Astrocyte (in vitro differentiated cells and primary cell): Measurements from ENCODE around the gene SHC4. TPM values are rescaled to one million over a fixed set of nuclear protein-coding genes. Genes with fewer than 3 reads are reported as not detected.
A peak's percentile ranks its signal among the peaks of the same experiment; 100 is the strongest.
"Not testable (repeated sequence)": the region's sequence is repeated elsewhere in the genome, so short reads cannot be mapped to it uniquely, and the experiment has no call there.

Experiments
- DNase-seq: peaks from one replicate; pipeline ENCODE4 v3.0.0-alpha.2; 2010; ENCODE audit warnings: low read depth
- FAIRE-seq: peaks from 2 replicates; lab custom pipeline; 2011; peaks lifted over from hg19 to GRCh38; lab: Jason Lieb, UNC
- H2AFZ ChIP-seq: 2 replicates; pipeline ENCODE4 v1.6.0; 2012; ENCODE audit warnings: low read depth, low read length, inconsistent platforms
- H3K27ac ChIP-seq: 2 replicates; pipeline ENCODE4 v1.5.1; 2011; ENCODE audit warnings: low read depth, low read length, inconsistent platforms
- H3K27me3 ChIP-seq: 2 replicates; pipeline ENCODE4 v1.6.0; 2011; ENCODE audit warnings: low read length, inconsistent platforms; ENCODE audit not compliant: insufficient read depth
- H3K36me3 ChIP-seq: 2 replicates; pipeline ENCODE4 v1.5.1; 2011; ENCODE audit warnings: low read length, inconsistent platforms; ENCODE audit not compliant: insufficient read depth
- H3K4me1 ChIP-seq: 2 replicates; pipeline ENCODE4 v1.5.1; 2011; ENCODE audit warnings: low read length, inconsistent platforms; ENCODE audit not compliant: insufficient read depth
- H3K4me2 ChIP-seq: 2 replicates; pipeline ENCODE4 v1.6.0; 2012; ENCODE audit warnings: low read length, inconsistent platforms
- H3K4me3 ChIP-seq: 2 replicates; pipeline ENCODE4 v1.5.1; 2011; ENCODE audit warnings: low read depth, mild to moderate bottlenecking, low read length, inconsistent platforms; ENCODE audit not compliant: insufficient read depth
- H3K79me2 ChIP-seq: 2 replicates; pipeline ENCODE4 v1.6.0; 2012; ENCODE audit warnings: mild to moderate bottlenecking, low read length, inconsistent platforms; ENCODE audit not compliant: insufficient read depth
- H3K9ac ChIP-seq: 2 replicates; pipeline ENCODE4 v1.6.0; 2012; ENCODE audit warnings: mild to moderate bottlenecking, low read length, inconsistent platforms
- H3K9me3 ChIP-seq: 2 replicates; pipeline ENCODE4 v1.5.1; 2012; ENCODE audit warnings: low read depth, mild to moderate bottlenecking, low read length, inconsistent platforms; ENCODE audit not compliant: insufficient read depth
- H4K20me1 ChIP-seq: 2 replicates; pipeline ENCODE4 v1.6.0; 2012; ENCODE audit warnings: low read length, inconsistent platforms; ENCODE audit not compliant: insufficient read depth
- H3K27ac Mint-ChIP-seq: one replicate; pipeline ENCODE4 v1.8.0; 2021; ENCODE audit warnings: mild to moderate bottlenecking, mixed read lengths; ENCODE audit not compliant: unreplicated experiment
- H3K27me3 Mint-ChIP-seq: one replicate; pipeline ENCODE4 v1.8.0; 2021; ENCODE audit warnings: low read depth, mixed read lengths; ENCODE audit not compliant: unreplicated experiment
- H3K36me3 Mint-ChIP-seq: one replicate; pipeline ENCODE4 v1.8.0; 2021; ENCODE audit warnings: low read depth, mixed read lengths; ENCODE audit not compliant: unreplicated experiment
- H3K4me1 Mint-ChIP-seq: one replicate; pipeline ENCODE4 v1.8.0; 2021; ENCODE audit warnings: low read depth, mixed read lengths; ENCODE audit not compliant: unreplicated experiment
- H3K4me3 Mint-ChIP-seq: one replicate; pipeline ENCODE4 v1.8.0; 2021; ENCODE audit warnings: mild to moderate bottlenecking, moderate library complexity, mixed read lengths; ENCODE audit not compliant: unreplicated experiment
- H3K9me3 Mint-ChIP-seq: one replicate; pipeline ENCODE4 v1.8.0; 2021; ENCODE audit warnings: mild to moderate bottlenecking, mixed read lengths; ENCODE audit not compliant: unreplicated experiment
- EZH2 ChIP-seq: IDR thresholded peaks from 2 replicates; pipeline ENCODE4 v1.6.1; 2012; ENCODE audit warnings: mild to moderate bottlenecking, low read length, inconsistent platforms; ENCODE audit not compliant: insufficient read depth
- total RNA-seq: library from RNA; stranded (reverse); gene quantifications from 2 replicates; pipeline ENCODE4 v1.2.1, GENCODE V29; 2021
- TF ChIP-seq, protein P1 (sequence below): IDR thresholded peaks from 2 replicates; pipeline ENCODE4 v1.5.1; 2011; ENCODE audit warnings: low read depth, mild to moderate bottlenecking, inconsistent platforms, low read length, moderate library complexity; ENCODE audit not compliant: insufficient read depth

The SHC4 gene
- total RNA-seq, 1 donor from 2014 or later: 2.7 TPM

DNA sequence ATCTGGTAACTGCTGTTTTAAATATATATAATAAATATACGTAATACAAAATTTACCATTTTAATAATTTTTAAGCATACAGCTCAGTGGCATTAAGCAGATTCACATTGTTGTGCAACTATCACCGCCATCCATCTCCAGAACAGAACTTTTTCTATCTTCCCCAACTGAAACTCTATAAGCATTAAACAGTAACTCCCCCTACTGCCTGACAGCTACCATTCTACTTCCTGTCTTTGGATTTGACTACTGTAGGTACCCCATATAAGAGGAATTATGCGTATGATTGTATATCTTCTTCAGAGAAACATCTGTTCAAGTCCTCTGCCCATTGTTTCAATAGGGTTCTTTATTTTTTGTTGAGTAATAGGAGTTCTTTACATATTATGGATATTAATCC is 49.0 kb downstream of the SHC4 start:
- H4K20me1 ChIP-seq: no peaks in the 10 kb centered on the region
- TF ChIP-seq, protein P1, sequence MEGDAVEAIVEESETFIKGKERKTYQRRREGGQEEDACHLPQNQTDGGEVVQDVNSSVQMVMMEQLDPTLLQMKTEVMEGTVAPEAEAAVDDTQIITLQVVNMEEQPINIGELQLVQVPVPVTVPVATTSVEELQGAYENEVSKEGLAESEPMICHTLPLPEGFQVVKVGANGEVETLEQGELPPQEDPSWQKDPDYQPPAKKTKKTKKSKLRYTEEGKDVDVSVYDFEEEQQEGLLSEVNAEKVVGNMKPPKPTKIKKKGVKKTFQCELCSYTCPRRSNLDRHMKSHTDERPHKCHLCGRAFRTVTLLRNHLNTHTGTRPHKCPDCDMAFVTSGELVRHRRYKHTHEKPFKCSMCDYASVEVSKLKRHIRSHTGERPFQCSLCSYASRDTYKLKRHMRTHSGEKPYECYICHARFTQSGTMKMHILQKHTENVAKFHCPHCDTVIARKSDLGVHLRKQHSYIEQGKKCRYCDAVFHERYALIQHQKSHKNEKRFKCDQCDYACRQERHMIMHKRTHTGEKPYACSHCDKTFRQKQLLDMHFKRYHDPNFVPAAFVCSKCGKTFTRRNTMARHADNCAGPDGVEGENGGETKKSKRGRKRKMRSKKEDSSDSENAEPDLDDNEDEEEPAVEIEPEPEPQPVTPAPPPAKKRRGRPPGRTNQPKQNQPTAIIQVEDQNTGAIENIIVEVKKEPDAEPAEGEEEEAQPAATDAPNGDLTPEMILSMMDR: no peak
- no peak for TF ChIP-seq EZH2
- no peak overlapping the region for H3K4me3 Mint-ChIP-seq
- H3K27me3 ChIP-seq: no peaks in the 10 kb centered on the region
- no peak overlapping the region for H3K4me3 ChIP-seq
- H3K4me1 Mint-ChIP-seq: no peaks in the 10 kb centered on the region
- H3K9me3 ChIP-seq: no peaks in the 10 kb centered on the region
- no peaks in the 10 kb centered on the region for H3K4me1 ChIP-seq
- no peaks in the 10 kb centered on the region for H3K27me3 Mint-ChIP-seq
- no peak overlapping the region for H3K4me2 ChIP-seq
- no peak overlapping the region for H3K27ac Mint-ChIP-seq
- no peak overlapping the region for H2AFZ ChIP-seq
- H3K79me2 ChIP-seq: no peaks in the 10 kb centered on the region
- DNase-seq: no peak
- no peaks in the 10 kb centered on the region for H3K36me3 Mint-ChIP-seq
- H3K27ac ChIP-seq: no peak overlapping the region
- no peak overlapping the region for H3K9ac ChIP-seq
- peaks cover 11% of the 10 kb centered on the region for H3K9me3 Mint-ChIP-seq
- no peak for FAIRE-seq
- no peaks in the 10 kb centered on the region for H3K36me3 ChIP-seq

DNA sequence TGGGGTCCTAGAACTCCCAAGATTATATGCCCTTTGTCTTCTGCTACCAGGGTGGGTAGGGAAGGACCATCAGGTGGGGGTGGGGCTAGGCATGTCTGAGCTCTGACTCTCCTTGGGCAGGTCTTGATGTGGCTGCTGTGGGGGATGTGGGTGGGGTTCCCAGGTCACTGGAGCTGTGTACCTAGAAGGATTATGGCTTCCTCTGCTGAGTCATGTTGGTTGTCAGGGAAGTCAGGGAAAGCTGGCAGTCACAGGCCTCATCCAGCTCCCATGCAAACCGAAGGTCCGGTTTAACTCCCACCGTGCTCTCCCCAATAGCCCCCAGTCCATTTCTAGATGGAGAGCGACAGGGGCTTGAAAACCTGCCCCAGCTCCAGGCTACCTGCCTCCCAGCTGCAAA is 50.6 kb downstream of the SHC4 start:
- DNase-seq (no peak), FAIRE-seq (no peak)
- no peak overlapping the region for H3K9ac ChIP-seq
- Mint-ChIP-seq H3K9me3 (peaks cover 9% of the 10 kb centered on the region), H3K27me3 (no peaks in the 10 kb centered on the region), H3K27ac (no peak overlapping the region), H3K4me1 (no peaks in the 10 kb centered on the region), H3K4me3 (no peak overlapping the region), H3K36me3 (no peaks in the 10 kb centered on the region)
- no peak overlapping the region for H3K4me2 ChIP-seq
- H3K4me1 ChIP-seq: no peaks in the 10 kb centered on the region
- no peaks in the 10 kb centered on the region for H3K36me3 ChIP-seq
- no peaks in the 10 kb centered on the region for H3K79me2 ChIP-seq
- H2AFZ ChIP-seq: peak overlapping the region; percentile 45
- TF ChIP-seq EZH2: no peak
- TF ChIP-seq, protein P1: no peak
- no peak overlapping the region for H3K4me3 ChIP-seq
- H4K20me1 ChIP-seq: no peaks in the 10 kb centered on the region
- no peaks in the 10 kb centered on the region for H3K9me3 ChIP-seq
- H3K27ac ChIP-seq: no peak overlapping the region
- H3K27me3 ChIP-seq: no peaks in the 10 kb centered on the region

DNA sequence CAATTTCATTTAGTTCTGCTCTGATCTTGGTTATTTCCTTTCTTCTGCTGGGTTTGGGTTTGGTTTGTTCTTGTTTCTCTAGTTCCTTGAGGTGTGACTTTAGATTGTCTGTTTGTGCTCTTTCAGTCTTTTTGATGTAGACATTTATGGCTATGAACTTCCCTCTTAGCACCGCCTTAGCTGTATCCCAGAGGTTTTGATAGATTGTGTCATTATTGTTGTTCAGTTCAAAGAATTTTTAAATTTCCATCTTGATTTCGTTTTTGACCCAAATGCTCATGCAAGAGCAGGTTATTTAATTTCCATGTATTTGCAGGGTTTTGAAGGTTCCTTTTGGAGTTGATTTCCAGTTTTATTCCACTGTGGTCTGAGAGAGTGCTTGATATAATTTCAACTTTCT is 53.2 kb downstream of the SHC4 start:
- H4K20me1 ChIP-seq, H3K27me3 Mint-ChIP-seq, FAIRE-seq, H3K4me3 ChIP-seq, H3K36me3 ChIP-seq, H3K4me2 ChIP-seq, H3K9ac ChIP-seq, H3K4me3 Mint-ChIP-seq, H3K9me3 Mint-ChIP-seq, H2AFZ ChIP-seq, H3K27me3 ChIP-seq, H3K4me1 Mint-ChIP-seq, DNase-seq, H3K27ac Mint-ChIP-seq, H3K36me3 Mint-ChIP-seq, H3K79me2 ChIP-seq, H3K4me1 ChIP-seq, H3K9me3 ChIP-seq, H3K27ac ChIP-seq: not testable (repeated sequence)

DNA sequence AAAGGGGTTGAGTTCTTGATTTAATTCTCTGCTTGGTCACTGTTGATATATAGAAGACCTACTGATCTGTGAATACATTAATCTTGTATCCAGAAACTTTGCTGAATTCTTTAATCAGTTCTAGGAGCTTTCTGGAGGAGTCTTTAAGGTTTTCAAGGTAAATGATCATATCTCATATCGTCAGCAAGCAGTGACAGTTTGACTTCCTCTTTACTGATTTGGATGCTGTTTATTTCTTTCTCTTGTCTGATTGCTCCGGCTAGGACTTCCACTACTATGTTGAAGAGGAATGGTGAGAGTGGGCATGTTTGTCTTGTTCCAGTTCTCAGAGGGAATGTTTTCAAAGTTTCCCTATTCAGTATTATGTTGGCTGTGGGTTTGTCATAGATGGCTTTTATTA is 54.4 kb downstream of the SHC4 start:
- H3K36me3 ChIP-seq, DNase-seq, H3K27me3 ChIP-seq, H3K79me2 ChIP-seq, H3K9me3 Mint-ChIP-seq, H3K4me1 Mint-ChIP-seq, H3K9ac ChIP-seq, H3K4me3 Mint-ChIP-seq, H3K27ac Mint-ChIP-seq, H3K27me3 Mint-ChIP-seq, H3K9me3 ChIP-seq, H3K4me2 ChIP-seq, H3K27ac ChIP-seq, H3K36me3 Mint-ChIP-seq, FAIRE-seq, H4K20me1 ChIP-seq, H2AFZ ChIP-seq, H3K4me3 ChIP-seq, H3K4me1 ChIP-seq: not testable (repeated sequence)
